ENCODE measurements around the gene DMBT1.

DMBT1 gene

DNA sequence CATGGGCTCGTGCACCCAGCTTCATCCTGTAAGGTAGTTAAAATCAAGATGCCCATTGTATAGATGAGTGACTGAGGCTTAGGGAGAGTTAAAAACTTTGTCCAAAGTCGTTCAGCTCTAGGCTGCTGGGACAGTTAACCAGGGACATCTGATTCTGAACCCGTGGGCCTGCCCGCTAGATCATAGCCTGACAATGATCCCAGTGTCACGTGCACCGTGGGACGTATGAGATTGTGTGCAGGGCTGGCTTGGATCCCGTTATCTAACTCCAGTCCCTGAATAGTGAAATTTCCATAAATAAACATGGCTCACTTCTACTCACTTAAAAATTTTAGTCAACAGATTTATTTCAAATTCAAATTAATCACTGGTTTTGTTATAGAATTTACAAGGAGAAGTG lies 114.2 kb downstream of the DMBT1 start:
- no peak for FAIRE-seq

GRCh38 chr10:122675278-122675677 lies 114.7 kb downstream of the DMBT1 start:
- FAIRE-seq, result no peak

GRCh38 chr10:122678266-122678665 lies 117.7 kb downstream of the DMBT1 start:
- no peak for FAIRE-seq

GRCh38 chr10:122682522-122682921 lies 122.0 kb downstream of the DMBT1 start:
- no peak for FAIRE-seq

GRCh38 chr10:122688293-122688989 lies 127.9 kb downstream of the DMBT1 start:
- no peak for FAIRE-seq

- FAIRE-seq, result no peak
Observed at GRCh38 chr10:122689146-122689820, 128.7 kb downstream of the DMBT1 start.

DNA sequence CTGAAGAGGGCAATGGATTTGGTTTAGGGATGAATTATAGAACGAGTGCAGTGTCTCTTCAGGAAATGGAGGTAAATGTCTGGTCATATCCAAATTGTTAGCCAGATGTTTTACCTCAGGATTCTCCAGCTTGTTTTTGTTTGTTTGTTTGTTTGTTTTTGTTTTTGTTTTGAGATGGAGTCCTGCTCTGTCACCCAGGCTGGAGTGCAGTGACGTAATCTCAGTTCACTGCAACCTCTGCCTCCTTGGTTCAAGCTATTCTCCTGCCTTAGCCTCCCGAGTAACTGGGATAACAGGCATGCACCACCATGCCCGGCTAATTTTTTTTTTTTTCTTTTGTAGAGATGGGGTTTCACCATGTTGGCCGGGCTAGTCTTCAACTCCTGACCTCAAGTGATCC lies 132.2 kb downstream of the DMBT1 start:
- FAIRE-seq, result no peak

All from islet of Langerhans (tissue), 1 donor.